ENCODE measurements around the gene CHD5. TPM values are rescaled to one million over a fixed set of nuclear protein-coding genes. Genes with fewer than 3 reads are reported as not detected.

The CHD5 gene
- total RNA-seq, 1 donor = 0.54 TPM

- DNase-seq (ENCODE audit: low read depth in 2 of 3, low spot score in 2 of 3) = no peak
Measured at GRCh38 chr1:6103111-6103853, 76.8 kb downstream of the CHD5 start.

GRCh38 chr1:6102532-6102845, 77.6 kb downstream of the CHD5 start:
- DNase-seq (ENCODE audit: low read depth in 2 of 3, low spot score in 2 of 3) = no peak

DNA sequence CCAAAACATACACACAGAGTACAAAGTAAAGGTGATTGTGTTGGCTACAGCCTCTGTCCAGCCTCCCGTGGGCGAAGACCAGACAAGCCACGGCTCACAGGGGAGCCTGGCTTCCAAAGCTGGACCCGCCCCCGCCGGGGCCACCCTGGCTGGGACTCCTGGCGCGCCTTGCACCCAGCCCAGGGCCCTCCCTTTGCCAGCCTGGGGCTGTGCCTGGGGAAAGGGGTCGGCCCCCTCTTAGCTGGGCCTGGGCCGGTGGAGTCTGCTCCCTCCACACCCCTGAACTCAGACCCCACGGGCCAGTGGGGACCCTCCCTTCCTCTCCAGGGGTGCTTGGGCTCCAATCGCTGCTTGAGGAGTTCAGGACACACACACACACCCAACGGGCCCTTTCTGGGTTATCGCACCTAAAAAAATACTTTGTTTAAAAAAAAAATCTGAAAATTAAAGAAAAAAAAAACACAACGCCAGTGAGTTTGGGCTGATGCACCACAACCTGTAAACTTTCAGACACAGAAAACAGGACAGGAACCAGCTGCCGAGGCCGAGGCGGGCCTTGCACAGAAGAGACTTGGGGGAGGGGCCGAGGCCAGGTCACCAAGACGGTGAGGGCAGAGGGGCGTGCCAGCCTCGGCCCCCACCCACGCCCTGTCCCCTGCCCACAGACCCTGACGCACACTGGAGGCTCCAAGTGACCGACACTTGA, 78.1 kb downstream of the CHD5 start:
- DNase-seq (ENCODE audit: low read depth in 2 of 3, low spot score in 2 of 3) = peak in 1 of 3 donors; percentile 38

- DNase-seq (ENCODE audit: low read depth in 2 of 3, low spot score in 2 of 3) = no peak
Measured at GRCh38 chr1:6100861-6101783, 79.0 kb downstream of the CHD5 start.

- DNase-seq (ENCODE audit: low read depth in 2 of 3, low spot score in 2 of 3) = peak in 1 of 3 donors; percentile 33
Measured at GRCh38 chr1:6099787-6100765, 80.0 kb downstream of the CHD5 start.

GRCh38 chr1:6099297-6099696, 80.8 kb downstream of the CHD5 start:
- DNase-seq (ENCODE audit: low read depth in 2 of 3, low spot score in 2 of 3) = no peak

DNA sequence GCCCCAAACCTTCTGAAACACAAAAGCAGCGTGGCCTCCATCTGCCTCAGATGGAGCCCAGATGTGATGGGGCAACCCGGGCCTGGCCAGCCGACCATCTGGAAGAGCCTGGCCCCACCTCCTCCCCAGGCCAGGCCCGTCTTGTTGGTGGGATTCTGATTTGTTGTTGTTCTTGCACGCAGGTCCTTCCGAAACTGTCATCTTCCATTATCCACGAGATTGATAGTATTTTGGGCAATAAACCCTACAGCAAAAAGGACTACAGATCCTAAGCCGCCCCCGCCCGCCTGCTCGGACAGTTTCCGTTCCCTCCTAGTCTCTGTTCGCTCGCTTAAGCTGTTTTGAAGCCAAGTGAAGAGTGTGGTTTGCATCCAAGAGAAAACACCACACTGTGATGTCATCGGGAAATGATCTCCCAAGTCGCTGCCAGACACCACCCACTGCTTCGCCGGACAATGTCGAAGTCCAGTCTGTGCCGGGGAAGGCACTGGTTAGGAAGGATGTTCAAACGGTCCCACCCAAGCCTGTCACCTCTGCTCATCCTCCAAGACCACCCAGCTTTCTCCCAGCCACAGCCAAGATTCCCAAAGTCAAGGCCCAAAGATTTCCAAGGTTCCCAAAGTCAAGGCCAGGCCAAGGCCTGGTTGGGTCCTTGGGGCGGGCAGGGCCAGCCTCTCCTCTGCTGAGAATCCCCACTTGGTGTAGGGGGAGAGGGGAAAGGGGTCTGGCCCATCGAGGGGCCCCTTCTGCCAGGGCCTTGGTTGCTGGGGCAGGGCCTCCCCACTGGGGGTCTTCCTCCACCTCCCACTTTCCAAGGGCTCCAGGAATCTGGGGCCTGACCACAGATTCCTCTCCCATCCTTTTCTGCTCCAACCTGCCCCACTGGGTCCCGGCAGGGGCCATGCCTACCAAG, 81.6 kb downstream of the CHD5 start:
- no peak for DNase-seq (ENCODE audit: low read depth in 2 of 3, low spot score in 2 of 3)

GRCh38 chr1:6097824-6098223, 82.3 kb downstream of the CHD5 start:
- no peak for DNase-seq (ENCODE audit: low read depth in 2 of 3, low spot score in 2 of 3)

- DNase-seq (ENCODE audit: low read depth in 2 of 3, low spot score in 2 of 3) = no peak
Measured at GRCh38 chr1:6097117-6097595, 83.0 kb downstream of the CHD5 start.

- no peak for DNase-seq (ENCODE audit: low read depth in 2 of 3, low spot score in 2 of 3)
Measured at GRCh38 chr1:6096243-6097116, 83.6 kb downstream of the CHD5 start.

DNA sequence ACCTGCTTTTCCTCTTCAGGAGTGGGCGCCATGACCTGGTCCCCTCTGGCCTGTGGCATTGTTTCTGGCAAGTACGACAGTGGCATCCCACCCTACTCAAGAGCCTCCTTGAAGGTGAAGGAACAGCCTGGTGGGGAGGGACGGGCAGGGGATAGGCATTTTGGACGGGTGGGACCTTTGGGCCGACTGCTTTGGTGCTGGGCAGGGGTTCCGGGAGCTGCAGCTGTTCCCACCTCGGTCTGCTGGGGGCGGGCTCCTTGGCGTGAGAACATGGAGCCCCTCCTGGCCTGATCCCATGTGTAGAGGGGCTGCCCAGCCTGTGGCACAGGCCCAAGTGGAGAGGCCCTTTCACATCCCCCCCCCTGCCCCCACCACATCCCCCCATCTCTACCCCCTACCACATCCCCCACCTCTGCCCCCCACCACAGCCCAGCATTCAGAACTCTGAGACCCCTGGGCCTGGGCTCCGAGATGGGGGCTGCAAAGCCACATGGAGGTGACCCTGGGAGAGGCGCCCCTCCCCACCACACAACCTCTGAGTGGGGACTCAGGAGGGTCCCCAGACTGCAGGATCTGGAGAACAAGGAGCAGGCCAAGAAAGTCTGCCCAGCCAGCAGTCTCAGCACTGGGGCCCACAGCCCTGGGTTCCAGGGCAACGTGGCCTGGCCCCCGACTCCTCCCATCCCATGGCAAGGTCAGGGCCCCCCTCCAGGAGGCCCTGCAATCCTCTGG, 84.4 kb downstream of the CHD5 start:
- no peak for DNase-seq (ENCODE audit: low read depth in 2 of 3, low spot score in 2 of 3)

DNA sequence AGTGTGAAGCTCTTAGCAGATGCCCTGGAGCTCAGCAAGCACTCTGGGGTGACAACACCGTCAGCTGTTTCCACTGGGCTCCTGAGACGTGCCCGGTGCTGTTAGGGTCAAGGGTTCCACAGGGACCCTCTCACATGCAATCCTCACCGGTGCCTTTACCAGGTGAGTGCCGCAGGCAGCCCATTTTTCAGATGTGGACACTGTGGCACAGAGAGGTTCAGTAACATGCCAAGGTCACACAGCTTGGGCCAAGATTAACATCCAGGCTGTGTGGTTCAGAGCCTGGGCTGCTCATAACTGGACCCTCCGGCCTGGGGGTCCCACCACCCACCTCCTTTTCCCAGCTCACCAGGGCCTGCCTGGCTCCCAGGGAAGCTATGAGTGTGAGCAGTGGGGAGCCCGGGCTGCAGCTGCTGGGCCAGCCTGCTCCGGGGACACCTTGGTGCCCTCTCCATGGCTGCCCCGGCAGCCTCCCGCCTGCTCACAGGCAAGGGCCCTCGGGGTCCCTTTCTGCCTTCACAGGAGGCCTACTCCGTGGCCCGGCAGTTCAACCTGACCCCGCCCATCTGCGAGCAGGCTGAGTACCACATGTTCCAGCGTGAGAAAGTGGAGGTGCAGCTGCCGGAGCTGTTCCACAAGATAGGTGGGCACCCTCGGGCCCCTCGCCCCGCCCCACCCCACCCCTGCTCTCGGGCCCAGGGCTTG, 85.2 kb downstream of the CHD5 start:
- no peak for DNase-seq (ENCODE audit: low read depth in 2 of 3, low spot score in 2 of 3)

DNA sequence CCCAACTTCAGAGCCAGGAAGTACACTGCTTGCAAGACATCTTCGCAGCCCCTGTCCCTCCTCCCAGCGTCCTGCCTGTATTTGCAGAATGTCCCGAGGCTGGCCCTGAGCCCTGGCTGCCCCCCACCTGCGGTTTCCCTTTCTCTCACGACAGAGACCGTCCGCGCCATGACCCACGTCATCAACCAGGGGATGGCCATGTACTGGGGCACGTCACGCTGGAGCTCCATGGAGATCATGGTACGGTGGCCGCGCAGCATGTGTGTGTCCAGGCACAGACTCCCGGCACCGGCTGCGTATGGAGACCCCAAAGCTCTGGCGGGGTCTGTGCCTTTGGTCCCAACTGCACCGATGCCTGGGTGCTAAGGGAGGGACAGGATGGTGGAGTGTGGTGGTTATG, 85.9 kb downstream of the CHD5 start:
- no peak for DNase-seq (ENCODE audit: low read depth in 2 of 3, low spot score in 2 of 3)

DNA sequence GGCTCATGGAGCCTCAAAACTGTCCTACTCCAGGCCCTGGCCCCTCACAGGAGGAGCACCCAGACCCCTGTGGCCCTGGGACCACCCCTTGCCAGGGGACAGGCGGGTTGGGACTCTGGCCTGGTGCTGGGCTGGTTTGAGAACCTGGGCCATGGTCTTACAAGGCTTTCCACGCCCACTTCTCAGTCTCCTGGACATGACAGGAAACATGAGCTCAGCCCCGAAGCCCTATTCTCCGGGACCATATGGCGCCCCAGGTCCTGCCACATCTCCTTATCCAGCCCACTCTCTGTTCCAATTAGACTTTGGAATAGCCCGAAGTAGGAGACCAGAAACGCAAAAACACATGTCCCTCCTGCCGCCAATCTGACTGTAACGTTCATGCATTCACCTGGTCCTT, 86.5 kb downstream of the CHD5 start:
- no peak for DNase-seq (ENCODE audit: low read depth in 2 of 3, low spot score in 2 of 3)

- DNase-seq (ENCODE audit: low read depth in 2 of 3, low spot score in 2 of 3) = no peak
Measured at GRCh38 chr1:6093071-6093470, 87.0 kb downstream of the CHD5 start.

GRCh38 chr1:6092211-6092610, 87.9 kb downstream of the CHD5 start:
- DNase-seq (ENCODE audit: low read depth in 2 of 3, low spot score in 2 of 3) = no peak

- DNase-seq (ENCODE audit: low read depth in 2 of 3, low spot score in 2 of 3) = no peak
Measured at GRCh38 chr1:6091823-6092109, 88.4 kb downstream of the CHD5 start.

Measured in hematopoietic multipotent progenitor cell (in vitro differentiated cells).